Measurements from ENCODE around the gene TADA1.
A peak's percentile ranks its signal among the peaks of the same experiment; 100 is the strongest.

The TADA1 gene

GRCh38 chr1:166888373-166889111 lies 12.5 kb upstream of the TADA1 start:
- Histone ChIP-seq H3K27ac (replicated peaks) (no peak overlapping the region), H3K4me3 (replicated peaks; ENCODE audit: insufficient read depth, low read length) (no peak overlapping the region), H3K27me3 (ENCODE audit: insufficient read depth, poor library complexity, severe bottlenecking) (peaks cover 3% of the 10 kb centered on the region)
- TF ChIP-seq POLR2AphosphoS5 (IDR thresholded peaks at IDR 0.05; ENCODE audit: low read depth) = no peak
- no peak for TF ChIP-seq GABPA (IDR thresholded peaks at IDR 0.05; ENCODE audit: low read depth)
- TF ChIP-seq CTCF (IDR thresholded peaks at IDR 0.05; ENCODE audit: insufficient read depth, low read length) = no peak
- TF ChIP-seq SPI1 (IDR thresholded peaks at IDR 0.05; ENCODE audit: borderline replicate concordance, low read depth) = no peak
- TF ChIP-seq REST (IDR thresholded peaks at IDR 0.05; ENCODE audit: insufficient replicate concordance, low read depth) = no peak
- no peak for DNase-seq (ENCODE audit: low read depth in 1 of 2, low spot score in 1 of 2)

- no peak overlapping the region for H3K27ac ChIP-seq (replicated peaks)
- H3K27me3 ChIP-seq (ENCODE audit: insufficient read depth, poor library complexity, severe bottlenecking) = peaks cover 3% of the 10 kb centered on the region
- no peak overlapping the region for H3K4me3 ChIP-seq (replicated peaks; ENCODE audit: insufficient read depth, low read length)
- TF ChIP-seq REST (IDR thresholded peaks at IDR 0.05; ENCODE audit: insufficient replicate concordance, low read depth) (no peak), POLR2AphosphoS5 (IDR thresholded peaks at IDR 0.05; ENCODE audit: low read depth) (no peak), GABPA (IDR thresholded peaks at IDR 0.05; ENCODE audit: low read depth) (no peak), CTCF (IDR thresholded peaks at IDR 0.05; ENCODE audit: insufficient read depth, low read length) (no peak), SPI1 (IDR thresholded peaks at IDR 0.05; ENCODE audit: borderline replicate concordance, low read depth) (no peak)
- no peak for DNase-seq (ENCODE audit: low read depth in 1 of 2, low spot score in 1 of 2)
These were observed 8.9 kb upstream of the TADA1 start for GRCh38 chr1:166884971-166885370.

GRCh38 chr1:166884040-166884642 lies 8.1 kb upstream of the TADA1 start:
- peak in 1 of 2 experiments; percentile 63 for DNase-seq (ENCODE audit: low read depth in 1 of 2, low spot score in 1 of 2)
- peak; percentile 62 for TF ChIP-seq CTCF (IDR thresholded peaks at IDR 0.05; ENCODE audit: insufficient read depth, low read length)
- no peak for TF ChIP-seq GABPA (IDR thresholded peaks at IDR 0.05; ENCODE audit: low read depth)
- Histone ChIP-seq H3K27ac (replicated peaks) (no peak overlapping the region), H3K4me3 (replicated peaks; ENCODE audit: insufficient read depth, low read length) (no peak overlapping the region), H3K27me3 (ENCODE audit: insufficient read depth, poor library complexity, severe bottlenecking) (peaks cover 3% of the 10 kb centered on the region)

Measured in HL-60 (cell line).